ENCODE measurements around the gene FAHD1. TPM values are rescaled to one million over a fixed set of nuclear protein-coding genes. Genes with fewer than 3 reads are reported as not detected.

Gene FAHD1
- total RNA-seq, 4 donors from 2014 or later = 20.4 to 43.2 (median 39.5) TPM

- 92% methylated on average over 31 of the region's 35 CpGs for WGBS
- Histone ChIP-seq H3K4me3 (no peak overlapping the region), H3K4me1 (peaks cover 5 to 15% (median 11%) of the 10 kb centered on the region in 4 donors), H3K36me3 (peaks cover 56 to 95% (median 85%) of the 10 kb centered on the region in 4 donors), H3K9me3 (no peaks in the 10 kb centered on the region), H3K27me3 (no peaks in the 10 kb centered on the region), H3K27ac (replicated peaks in 1 of 4) (no peak overlapping the region)
- TF ChIP-seq CTCF (IDR thresholded peaks at IDR 0.05) = no peak
- no peak for TF ChIP-seq EP300 (IDR thresholded peaks at IDR 0.05)
- TF ChIP-seq POLR2A (IDR thresholded peaks at IDR 0.05; ENCODE audit: low read depth) = no peak
- no peak for TF ChIP-seq POLR2AphosphoS5 (IDR thresholded peaks at IDR 0.05)
- DNase-seq (ENCODE audit: extremely low spot score) = no peak
- intact Hi-C loops (cut with DNase I) = no loop called here
Observed at GRCh38 chr16:1818873-1819525, 8.0 kb upstream of the FAHD1 start.

DNA sequence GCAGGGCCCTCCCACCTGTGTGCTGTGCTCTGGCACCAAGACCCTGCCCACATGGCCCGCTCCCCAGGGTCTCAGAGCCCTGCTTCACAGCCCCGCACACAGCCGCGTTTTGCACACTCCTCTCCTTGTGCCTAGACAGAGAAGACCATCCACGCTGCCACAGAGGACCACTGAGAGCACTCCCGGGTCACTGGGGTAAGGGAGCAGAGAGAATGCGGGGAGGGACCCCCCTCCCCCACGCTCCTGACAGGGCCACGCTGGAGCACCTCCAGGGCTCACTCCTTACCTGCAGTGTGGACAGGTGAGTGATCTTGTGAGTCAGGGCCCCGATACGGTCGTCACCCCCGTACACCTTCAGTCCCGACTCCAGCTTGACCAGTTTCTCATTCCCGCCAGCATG, 7.4 kb upstream of the FAHD1 start:
- no peak overlapping the region for H3K4me3 ChIP-seq
- H3K27me3 ChIP-seq = no peaks in the 10 kb centered on the region
- WGBS = 93% methylated on average over 9 of the region's 15 CpGs
- no peaks in the 10 kb centered on the region for H3K9me3 ChIP-seq
- peaks cover 56 to 89% (median 81%) of the 10 kb centered on the region in 4 donors for H3K36me3 ChIP-seq
- intact Hi-C loops (cut with DNase I) = loop anchor here (5.0 kb wide), 1 partner anchor 32 kb away; no protein-coding TSS in a partner anchor
- TF ChIP-seq EP300 (IDR thresholded peaks at IDR 0.05) (no peak), POLR2AphosphoS5 (IDR thresholded peaks at IDR 0.05) (no peak), POLR2A (IDR thresholded peaks at IDR 0.05; ENCODE audit: low read depth) (no peak), CTCF (IDR thresholded peaks at IDR 0.05) (no peak)
- peaks cover 11 to 21% (median 16%) of the 10 kb centered on the region in 4 donors for H3K4me1 ChIP-seq
- no peak overlapping the region for H3K27ac ChIP-seq (replicated peaks in 1 of 4)
- DNase-seq (ENCODE audit: extremely low spot score) = no peak

DNA sequence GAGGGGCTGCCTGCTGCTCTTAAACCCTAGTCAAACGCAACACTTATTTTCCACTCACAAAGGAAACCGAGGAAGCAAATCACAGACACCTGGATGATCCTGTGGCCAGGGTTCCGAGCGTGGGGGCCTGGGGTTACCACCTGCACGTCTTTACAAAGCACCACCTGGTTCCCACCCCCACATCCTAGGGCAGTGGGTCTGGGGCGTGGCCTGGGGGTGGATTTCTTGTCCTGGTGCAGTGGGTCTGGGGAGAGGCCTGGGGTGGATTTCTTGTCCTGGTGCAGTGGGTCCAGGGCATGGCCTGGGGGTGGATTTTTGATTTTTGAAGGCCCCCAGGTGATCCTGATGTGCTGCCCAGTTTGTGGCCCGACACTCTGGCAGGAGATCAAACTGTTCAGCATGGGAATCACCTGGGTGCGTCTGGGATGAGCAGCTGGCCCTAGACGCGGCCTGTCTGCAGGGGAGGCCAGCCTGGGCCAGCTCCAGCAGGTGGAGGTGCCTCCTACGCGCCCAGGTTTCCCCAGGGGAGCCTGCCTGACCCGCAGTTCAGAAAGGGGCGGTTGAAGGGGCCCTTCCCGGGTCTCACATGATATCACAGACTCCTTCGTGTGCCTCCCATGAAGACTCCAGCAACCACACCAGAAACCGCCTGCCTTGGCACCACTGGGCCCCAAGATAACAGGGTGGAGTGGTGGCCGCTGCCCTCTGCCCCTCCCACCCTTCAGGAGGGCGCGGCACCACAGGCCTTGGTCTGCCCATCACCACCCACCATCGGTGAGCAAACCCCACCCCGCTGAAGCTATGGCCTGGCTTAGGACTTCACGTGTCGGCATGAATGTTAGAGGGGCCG, 6.7 kb upstream of the FAHD1 start:
- no peak overlapping the region for H3K4me3 ChIP-seq
- H3K9me3 ChIP-seq = no peaks in the 10 kb centered on the region
- H3K36me3 ChIP-seq = peaks cover 56 to 82% (median 76%) of the 10 kb centered on the region in 4 donors
- no peak for DNase-seq (ENCODE audit: extremely low spot score)
- intact Hi-C loops (cut with DNase I) = loop anchor here (5.0 kb wide), 1 partner anchor 33 kb away; no protein-coding TSS in a partner anchor
- H3K4me1 ChIP-seq = peaks cover 19 to 28% (median 24%) of the 10 kb centered on the region in 4 donors
- H3K27ac ChIP-seq (replicated peaks in 1 of 4) = no peak overlapping the region
- no peak for TF ChIP-seq POLR2AphosphoS5 (IDR thresholded peaks at IDR 0.05)
- TF ChIP-seq POLR2A (IDR thresholded peaks at IDR 0.05; ENCODE audit: low read depth) = no peak
- TF ChIP-seq EP300 (IDR thresholded peaks at IDR 0.05) = no peak
- TF ChIP-seq CTCF (IDR thresholded peaks at IDR 0.05) = no peak
- WGBS = 92% methylated on average over 18 of the region's 25 CpGs
- H3K27me3 ChIP-seq = no peaks in the 10 kb centered on the region

DNA sequence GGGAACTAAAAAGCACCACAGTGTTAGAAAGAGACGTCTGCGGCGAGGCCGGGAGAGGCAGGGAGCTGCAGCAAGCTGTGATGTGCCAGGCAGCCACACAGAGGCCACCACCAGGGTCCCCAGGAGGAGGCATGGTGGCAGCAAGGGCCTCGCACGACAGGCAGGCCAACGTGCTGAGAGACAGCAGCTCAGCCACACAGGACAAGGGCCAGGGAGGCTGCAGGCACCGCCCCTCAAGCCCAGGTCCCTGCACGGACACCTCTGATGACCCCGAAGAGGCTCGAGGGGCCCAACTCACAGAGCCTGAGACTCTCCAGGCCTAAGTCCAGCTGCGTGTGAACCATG, 6.1 kb upstream of the FAHD1 start:
- intact Hi-C loops (cut with DNase I) = loop anchor here (5.0 kb wide), 1 partner anchor 34 kb away; no protein-coding TSS in a partner anchor

More for the DNA sequence above, 6.1 kb upstream of the FAHD1 start:
- no peak for TF ChIP-seq EP300 (IDR thresholded peaks at IDR 0.05)
- TF ChIP-seq POLR2A (IDR thresholded peaks at IDR 0.05; ENCODE audit: low read depth) = no peak
- no peak for TF ChIP-seq POLR2AphosphoS5 (IDR thresholded peaks at IDR 0.05)
- Histone ChIP-seq H3K27me3 (no peaks in the 10 kb centered on the region), H3K36me3 (peaks cover 56 to 76% (median 71%) of the 10 kb centered on the region in 4 donors), H3K4me3 (no peak overlapping the region), H3K27ac (replicated peaks in 1 of 4) (no peak overlapping the region), H3K4me1 (peaks cover 25 to 34% (median 29%) of the 10 kb centered on the region in 4 donors), H3K9me3 (no peaks in the 10 kb centered on the region)
- no peak for DNase-seq (ENCODE audit: extremely low spot score)
- 87% methylated on average over 9 of the region's 12 CpGs for WGBS
